HepG2 (cell line): Measurements from ENCODE around the gene INPP1. TPM values are rescaled to one million over a fixed set of nuclear protein-coding genes. Genes with fewer than 3 reads are reported as not detected.

Experiments
- EZH2 ChIP-seq: conservative IDR thresholded peaks from 2 replicates; pipeline ENCODE4 v1.6.1; 2012; ENCODE audit warnings: mild to moderate bottlenecking, low read depth, low read length, moderate library complexity
- HNRNPL ChIP-seq: fragments of 200-400 bp; formaldehyde crosslinking; IDR thresholded peaks from 2 replicates; pipeline ENCODE4 v1.6.1; 2017; ENCODE audit warnings: mild to moderate bottlenecking, low read depth, low read length
- HNRNPLL ChIP-seq: fragments of 200-400 bp; formaldehyde crosslinking; IDR thresholded peaks from 2 replicates; pipeline ENCODE4 v1.6.1; 2017; ENCODE audit warnings: mild to moderate bottlenecking, low read depth, low read length; ENCODE audit not compliant: poor library complexity, severe bottlenecking
- HOXA3 ChIP-seq: sonication (generic); formaldehyde crosslinking; IDR thresholded peaks from 2 replicates; pipeline ENCODE4 v1.5.0; 2020; ENCODE audit warnings: missing genetic modification reagents
- KDM3A ChIP-seq: IDR thresholded peaks from 2 replicates; pipeline ENCODE4 v1.6.1; 2018; ENCODE audit warnings: low read depth, missing compliant biosample characterization
- MED8 ChIP-seq: sonication (generic); formaldehyde crosslinking; IDR thresholded peaks from 2 replicates; pipeline ENCODE4 v1.8.1; 2023; ENCODE audit warnings: mild to moderate bottlenecking, missing genetic modification reagents; ENCODE audit not compliant: insufficient replicate concordance
- MYPOP ChIP-seq: sonication (generic); formaldehyde crosslinking; IDR thresholded peaks from 2 replicates; pipeline ENCODE4 v1.8.1; 2023; ENCODE audit warnings: mild to moderate bottlenecking, moderate library complexity, missing genetic modification reagents
- NFRKB ChIP-seq: fragments of 450-650 bp; IDR thresholded peaks from 2 replicates; pipeline ENCODE4 v1.6.1; 2017
- PITX1 ChIP-seq: sonication (generic); formaldehyde crosslinking; IDR thresholded peaks from 2 replicates; pipeline ENCODE4 v1.5.1; 2020; ENCODE audit warnings: mild to moderate bottlenecking, missing genetic modification reagents
- RBM22 ChIP-seq: fragments of 200-400 bp; formaldehyde crosslinking; optimal IDR thresholded peaks from 2 replicates; pipeline ENCODE3; 2017; ENCODE audit warnings: mild to moderate bottlenecking, low read length, moderate library complexity
- STAT5B ChIP-seq: sonication (generic); formaldehyde crosslinking; IDR thresholded peaks from 2 replicates; pipeline ENCODE4 v1.4.0; 2020; ENCODE audit warnings: missing genetic modification reagents
- TERF1 ChIP-seq: sonication (generic); formaldehyde crosslinking; IDR thresholded peaks from 2 replicates; pipeline ENCODE4 v1.8.0; 2022; ENCODE audit warnings: mild to moderate bottlenecking, missing genetic modification reagents, moderate library complexity
- ZBTB7A ChIP-seq: sonication (generic); formaldehyde crosslinking; IDR thresholded peaks from 2 replicates; pipeline ENCODE4 v1.8.0; 2022; ENCODE audit warnings: mild to moderate bottlenecking, missing genetic modification reagents
- ZNF329 ChIP-seq: sonication (generic); formaldehyde crosslinking; IDR thresholded peaks from 2 replicates; pipeline ENCODE4 v1.9.0; 2021; ENCODE audit warnings: low read depth, mild to moderate bottlenecking, missing genetic modification reagents
- ZNF44 ChIP-seq: sonication (generic); formaldehyde crosslinking; IDR thresholded peaks from 2 replicates; pipeline ENCODE4 v1.5.1; 2020; ENCODE audit warnings: mild to moderate bottlenecking, missing genetic modification reagents
- ZNF460 ChIP-seq: sonication (generic); formaldehyde crosslinking; IDR thresholded peaks from 2 replicates; pipeline ENCODE4 v1.5.1; 2020; ENCODE audit warnings: missing genetic modification reagents, mild to moderate bottlenecking, borderline replicate concordance
- ZNF644 ChIP-seq: IDR thresholded peaks from 2 replicates; pipeline ENCODE4 v1.6.1; 2016; ENCODE audit warnings: low read depth
- polyA plus RNA-seq, 8 experiments: library from polyadenylated mRNA; depleted of rRNA in 3 of 8; stranded (reverse) in 7 of 8; unstranded in 1 of 8; fragments of >200 nt; fragmentation: Illumina TruSeq in 4 of 8; extraction: Trizol in 4 of 8; gene quantifications; 2 replicates each; pipeline versions ENCODE4 v1.2.1 to v1.2.3, GENCODE V29; 2011 to 2016; ENCODE audit warnings: low read depth in 4 of 8, missing spikeins in 1 of 8, mixed read lengths in 1 of 8; ENCODE audit not compliant: insufficient read depth in 1 of 8
- total RNA-seq, 5 experiments: library from RNA; depleted of rRNA; stranded (reverse); fragments of >200 nt; fragmentation: Illumina TruSeq; extraction: Trizol; gene quantifications; 2 replicates each; pipeline ENCODE4 v1.2.3, GENCODE V29; 2016; ENCODE audit warnings: low read depth in 1 of 5
- TF ChIP-seq, protein P1 (sequence below): sonication (generic); formaldehyde crosslinking; conservative IDR thresholded peaks from 2 replicates; pipeline ENCODE4 v1.4.0; 2020; ENCODE audit warnings: mild to moderate bottlenecking, missing genetic modification reagents, moderate library complexity
- TF ChIP-seq, protein P2 (sequence below): IDR thresholded peaks from 2 replicates; pipeline ENCODE4 v1.6.1; 2016; ENCODE audit warnings: low read depth, control low read depth
- TF ChIP-seq, protein P3 (sequence below): sonication (generic); formaldehyde crosslinking; IDR thresholded peaks from 2 replicates; pipeline ENCODE4 v1.4.0; 2020; ENCODE audit warnings: missing genetic modification reagents, borderline replicate concordance

The INPP1 gene
- total and polyA plus RNA-seq, 2 of the 13 experiments (the other 11 are each of a cell fraction or from before 2014, with no cell fraction given) = 10.0 to 13.3 TPM

- TF ChIP-seq ZNF460 (CRISPR knock-in tag) (no peak), RBM22 (no peak), ZNF44 (no peak), STAT5B (CRISPR knock-in tag) (no peak), TERF1 (CRISPR knock-in tag) (0 out of 2 replicates have a peak, but pooled peaks have one; percentile 19), NFRKB (no peak), ZBTB7A (0 out of 2 replicates have a peak, but pooled peaks have one; percentile 12), HOXA3 (CRISPR knock-in tag) (peak; percentile 6; the same call in 1 of the 2 replicates), ZNF329 (CRISPR knock-in tag) (peak; percentile 60; the same call in 1 of the 2 replicates), PITX1 (CRISPR knock-in tag) (no peak), ZNF644 (CRISPR knock-in tag) (no peak), MYPOP (CRISPR knock-in tag) (peak; percentile 82), MED8 (CRISPR knock-in tag) (no peak), HNRNPLL (peak; percentile 72), KDM3A (CRISPR knock-in tag) (no peak), EZH2 (0 out of 2 replicates have a peak, but pooled peaks have one; percentile 26), HNRNPL (no peak)
- TF ChIP-seq, protein P1, sequence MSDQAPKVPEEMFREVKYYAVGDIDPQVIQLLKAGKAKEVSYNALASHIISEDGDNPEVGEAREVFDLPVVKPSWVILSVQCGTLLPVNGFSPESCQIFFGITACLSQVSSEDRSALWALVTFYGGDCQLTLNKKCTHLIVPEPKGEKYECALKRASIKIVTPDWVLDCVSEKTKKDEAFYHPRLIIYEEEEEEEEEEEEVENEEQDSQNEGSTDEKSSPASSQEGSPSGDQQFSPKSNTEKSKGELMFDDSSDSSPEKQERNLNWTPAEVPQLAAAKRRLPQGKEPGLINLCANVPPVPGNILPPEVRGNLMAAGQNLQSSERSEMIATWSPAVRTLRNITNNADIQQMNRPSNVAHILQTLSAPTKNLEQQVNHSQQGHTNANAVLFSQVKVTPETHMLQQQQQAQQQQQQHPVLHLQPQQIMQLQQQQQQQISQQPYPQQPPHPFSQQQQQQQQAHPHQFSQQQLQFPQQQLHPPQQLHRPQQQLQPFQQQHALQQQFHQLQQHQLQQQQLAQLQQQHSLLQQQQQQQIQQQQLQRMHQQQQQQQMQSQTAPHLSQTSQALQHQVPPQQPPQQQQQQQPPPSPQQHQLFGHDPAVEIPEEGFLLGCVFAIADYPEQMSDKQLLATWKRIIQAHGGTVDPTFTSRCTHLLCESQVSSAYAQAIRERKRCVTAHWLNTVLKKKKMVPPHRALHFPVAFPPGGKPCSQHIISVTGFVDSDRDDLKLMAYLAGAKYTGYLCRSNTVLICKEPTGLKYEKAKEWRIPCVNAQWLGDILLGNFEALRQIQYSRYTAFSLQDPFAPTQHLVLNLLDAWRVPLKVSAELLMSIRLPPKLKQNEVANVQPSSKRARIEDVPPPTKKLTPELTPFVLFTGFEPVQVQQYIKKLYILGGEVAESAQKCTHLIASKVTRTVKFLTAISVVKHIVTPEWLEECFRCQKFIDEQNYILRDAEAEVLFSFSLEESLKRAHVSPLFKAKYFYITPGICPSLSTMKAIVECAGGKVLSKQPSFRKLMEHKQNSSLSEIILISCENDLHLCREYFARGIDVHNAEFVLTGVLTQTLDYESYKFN (CRISPR knock-in tag) = 0 out of 2 replicates have a peak, but pooled peaks have one; percentile 6
- TF ChIP-seq, protein P2, sequence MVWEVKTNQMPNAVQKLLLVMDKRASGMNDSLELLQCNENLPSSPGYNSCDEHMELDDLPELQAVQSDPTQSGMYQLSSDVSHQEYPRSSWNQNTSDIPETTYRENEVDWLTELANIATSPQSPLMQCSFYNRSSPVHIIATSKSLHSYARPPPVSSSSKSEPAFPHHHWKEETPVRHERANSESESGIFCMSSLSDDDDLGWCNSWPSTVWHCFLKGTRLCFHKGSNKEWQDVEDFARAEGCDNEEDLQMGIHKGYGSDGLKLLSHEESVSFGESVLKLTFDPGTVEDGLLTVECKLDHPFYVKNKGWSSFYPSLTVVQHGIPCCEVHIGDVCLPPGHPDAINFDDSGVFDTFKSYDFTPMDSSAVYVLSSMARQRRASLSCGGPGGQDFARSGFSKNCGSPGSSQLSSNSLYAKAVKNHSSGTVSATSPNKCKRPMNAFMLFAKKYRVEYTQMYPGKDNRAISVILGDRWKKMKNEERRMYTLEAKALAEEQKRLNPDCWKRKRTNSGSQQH (CRISPR knock-in tag) = no peak
- TF ChIP-seq, protein P3, sequence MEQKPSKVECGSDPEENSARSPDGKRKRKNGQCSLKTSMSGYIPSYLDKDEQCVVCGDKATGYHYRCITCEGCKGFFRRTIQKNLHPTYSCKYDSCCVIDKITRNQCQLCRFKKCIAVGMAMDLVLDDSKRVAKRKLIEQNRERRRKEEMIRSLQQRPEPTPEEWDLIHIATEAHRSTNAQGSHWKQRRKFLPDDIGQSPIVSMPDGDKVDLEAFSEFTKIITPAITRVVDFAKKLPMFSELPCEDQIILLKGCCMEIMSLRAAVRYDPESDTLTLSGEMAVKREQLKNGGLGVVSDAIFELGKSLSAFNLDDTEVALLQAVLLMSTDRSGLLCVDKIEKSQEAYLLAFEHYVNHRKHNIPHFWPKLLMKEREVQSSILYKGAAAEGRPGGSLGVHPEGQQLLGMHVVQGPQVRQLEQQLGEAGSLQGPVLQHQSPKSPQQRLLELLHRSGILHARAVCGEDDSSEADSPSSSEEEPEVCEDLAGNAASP (CRISPR knock-in tag) = peak; percentile 18; the same call in 1 of the 2 replicates
These were observed 64.5 kb downstream of the INPP1 start, which contains the start of gene MFSD6 (continued) for GRCh38 chr2:190407662-190408537.
